ENCODE measurements around the gene MAGEB4.
"Not testable (repeated sequence)": the region's sequence is repeated elsewhere in the genome, so short reads cannot be mapped to it uniquely, and the experiment has no call there.

Gene MAGEB4, protein sequence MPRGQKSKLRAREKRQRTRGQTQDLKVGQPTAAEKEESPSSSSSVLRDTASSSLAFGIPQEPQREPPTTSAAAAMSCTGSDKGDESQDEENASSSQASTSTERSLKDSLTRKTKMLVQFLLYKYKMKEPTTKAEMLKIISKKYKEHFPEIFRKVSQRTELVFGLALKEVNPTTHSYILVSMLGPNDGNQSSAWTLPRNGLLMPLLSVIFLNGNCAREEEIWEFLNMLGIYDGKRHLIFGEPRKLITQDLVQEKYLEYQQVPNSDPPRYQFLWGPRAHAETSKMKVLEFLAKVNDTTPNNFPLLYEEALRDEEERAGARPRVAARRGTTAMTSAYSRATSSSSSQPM

DNA sequence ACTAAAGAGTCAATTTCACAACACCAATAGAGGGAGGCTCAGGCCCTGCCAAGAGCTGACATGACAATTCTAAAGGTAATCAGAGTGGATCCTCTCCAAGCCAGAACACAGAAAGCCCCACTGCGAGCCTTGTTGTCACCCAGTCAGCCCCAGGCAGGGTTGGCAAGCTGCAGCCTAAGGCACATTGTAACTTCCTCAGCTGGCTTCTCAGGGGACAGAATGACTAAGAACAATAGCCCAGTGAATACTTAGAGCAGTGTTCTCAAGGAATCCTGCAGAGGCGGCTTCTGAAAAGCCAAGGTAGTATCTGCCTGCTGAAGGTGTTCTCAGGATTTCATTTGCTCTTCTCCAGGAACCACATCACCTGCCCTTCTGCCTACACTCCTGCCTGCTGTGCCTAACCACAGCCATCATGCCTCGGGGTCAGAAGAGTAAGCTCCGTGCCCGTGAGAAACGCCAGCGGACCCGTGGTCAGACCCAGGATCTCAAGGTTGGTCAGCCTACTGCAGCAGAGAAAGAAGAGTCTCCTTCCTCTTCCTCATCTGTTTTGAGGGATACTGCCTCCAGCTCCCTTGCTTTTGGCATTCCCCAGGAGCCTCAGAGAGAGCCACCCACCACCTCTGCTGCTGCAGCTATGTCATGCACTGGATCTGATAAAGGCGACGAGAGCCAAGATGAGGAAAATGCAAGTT lies at the start of gene MAGEB4:
Gene MAGEB4, plus strand, starts transcription at position 277 of the 692 bp plus-strand sequence. Its CDS starts 136 bp downstream, at position 413.
- DNase-seq (ENCODE audit: low read depth), result no peak

DNA sequence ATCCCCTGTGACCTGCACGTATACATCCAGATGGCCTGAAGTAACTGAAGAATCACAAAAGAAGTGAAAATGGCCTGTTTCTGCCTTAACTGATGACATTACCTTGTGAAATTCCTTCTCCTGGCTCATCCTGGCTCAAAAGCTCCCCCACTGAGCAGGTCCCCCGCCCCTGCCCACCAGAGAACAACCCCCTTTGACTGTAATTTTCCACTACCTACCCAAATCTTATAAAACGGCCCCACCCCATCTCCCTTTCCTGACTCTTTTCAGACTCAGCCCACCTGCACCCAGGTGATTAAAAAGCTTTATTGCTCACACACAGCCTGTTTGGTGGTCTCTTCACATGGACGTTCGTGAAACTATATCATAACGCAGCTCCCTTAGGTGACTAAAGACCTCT lies 47.9 kb upstream of the MAGEB4 start:
- DNase-seq (ENCODE audit: low read depth), result not testable (repeated sequence)

DNA sequence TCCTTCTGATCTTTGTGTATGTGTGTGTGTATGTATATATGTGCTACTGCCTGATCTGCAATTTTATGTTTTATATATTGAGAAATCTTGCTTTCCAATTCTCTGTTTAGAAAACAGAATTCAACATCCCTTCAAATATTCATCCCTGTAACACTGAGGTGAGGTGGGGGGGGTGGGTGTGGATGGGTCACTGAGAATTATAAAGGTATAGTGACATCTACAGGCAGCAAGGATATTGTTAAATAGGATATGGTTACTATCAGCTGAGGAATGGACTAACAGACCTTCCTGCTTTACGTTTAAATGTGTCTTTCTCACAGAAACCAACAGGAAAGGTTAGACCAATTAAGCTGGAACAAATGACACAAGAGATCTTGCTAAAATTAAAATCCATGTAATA lies 45.5 kb upstream of the MAGEB4 start:
- no peak for DNase-seq (ENCODE audit: low read depth)

DNA sequence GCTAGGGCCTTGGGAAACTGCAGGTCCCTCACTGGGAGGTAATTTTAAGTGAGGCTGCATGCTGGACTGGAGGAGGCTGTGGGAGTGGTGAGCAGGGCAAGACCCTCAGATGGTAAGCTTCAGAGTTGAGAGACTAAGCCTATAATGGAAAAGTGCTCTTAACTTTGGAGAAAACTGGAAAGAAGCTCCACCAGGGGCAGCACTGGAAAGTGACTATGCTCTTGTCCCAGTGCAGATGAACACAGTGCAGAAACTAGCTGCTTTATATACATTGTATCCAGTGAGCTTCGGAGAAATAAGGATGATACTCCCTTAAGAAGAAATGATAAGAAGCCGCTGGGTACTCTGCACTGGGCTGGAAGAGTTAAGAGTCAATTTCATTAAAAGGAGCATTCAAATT lies 29.6 kb upstream of the MAGEB4 start:
- DNase-seq (ENCODE audit: low read depth), result no peak

DNA sequence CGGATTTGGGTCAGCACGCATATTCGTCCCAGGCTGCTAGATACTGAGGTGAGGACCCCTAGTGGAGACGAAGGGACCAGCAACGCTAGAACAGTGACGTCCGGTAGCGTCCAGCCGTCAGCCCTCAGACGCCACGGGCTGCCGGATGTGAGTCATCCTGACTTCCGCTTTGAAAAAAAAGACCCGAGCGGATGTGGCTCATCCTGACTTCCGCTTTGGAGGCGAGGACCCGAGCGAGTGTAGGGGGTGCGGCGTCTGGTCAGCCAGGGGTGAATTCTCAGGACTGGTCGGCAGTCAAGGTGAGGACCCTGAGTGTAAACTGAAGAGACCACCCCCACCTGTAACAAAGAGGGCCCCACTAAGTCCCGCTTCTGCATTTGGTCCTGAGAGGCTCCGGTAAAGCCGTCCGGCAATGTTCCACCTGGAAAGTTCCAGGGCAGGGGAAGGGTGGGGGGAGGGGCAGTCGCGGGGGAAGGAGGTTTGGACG lies 26.4 kb upstream of the MAGEB4 start, which contains the start of gene MAGEB2:
Gene MAGEB2, plus strand, starts transcription at position 207 of the 487 bp plus-strand sequence. CDS start 3,018 bp downstream, outside the sequence.
- no peak for DNase-seq (ENCODE audit: low read depth)

DNA sequence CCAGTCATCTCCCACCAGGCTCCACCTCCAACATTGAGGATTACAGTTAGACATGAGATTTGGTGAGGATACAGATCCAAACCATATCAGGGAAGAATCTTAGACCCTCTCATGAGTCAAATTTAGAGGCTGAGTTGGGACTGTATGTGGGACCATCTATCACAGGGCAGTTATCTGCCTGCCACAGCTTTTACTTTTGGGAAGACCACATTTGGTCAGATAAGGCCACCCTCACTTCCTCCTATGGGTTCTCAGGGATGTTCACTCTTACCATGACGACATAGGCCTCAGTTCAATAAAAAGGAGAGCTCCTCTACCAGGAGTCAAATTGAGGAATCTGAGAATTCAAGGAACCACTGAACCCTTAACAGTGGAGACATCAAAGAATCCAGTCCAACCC lies 24.3 kb upstream of the MAGEB4 start:
- no peak for DNase-seq (ENCODE audit: low read depth)

DNA sequence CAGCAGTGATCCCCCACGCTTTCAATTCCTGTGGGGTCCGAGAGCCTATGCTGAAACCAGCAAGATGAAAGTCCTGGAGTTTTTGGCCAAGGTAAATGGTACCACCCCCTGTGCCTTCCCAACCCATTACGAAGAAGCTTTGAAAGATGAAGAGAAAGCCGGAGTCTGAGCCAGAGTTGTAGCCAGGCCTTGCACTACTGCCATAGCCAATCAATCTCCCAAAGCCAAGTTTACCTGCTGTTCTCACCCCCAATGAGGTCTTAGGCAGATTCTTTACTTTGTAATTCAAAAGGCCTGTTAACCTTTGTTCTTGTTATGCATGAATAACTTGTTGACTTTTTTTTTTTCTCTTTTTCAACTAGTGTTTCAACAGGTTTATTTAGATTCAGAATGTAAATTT lies 22.4 kb upstream of the MAGEB4 start:
- DNase-seq (ENCODE audit: low read depth), result no peak

DNA sequence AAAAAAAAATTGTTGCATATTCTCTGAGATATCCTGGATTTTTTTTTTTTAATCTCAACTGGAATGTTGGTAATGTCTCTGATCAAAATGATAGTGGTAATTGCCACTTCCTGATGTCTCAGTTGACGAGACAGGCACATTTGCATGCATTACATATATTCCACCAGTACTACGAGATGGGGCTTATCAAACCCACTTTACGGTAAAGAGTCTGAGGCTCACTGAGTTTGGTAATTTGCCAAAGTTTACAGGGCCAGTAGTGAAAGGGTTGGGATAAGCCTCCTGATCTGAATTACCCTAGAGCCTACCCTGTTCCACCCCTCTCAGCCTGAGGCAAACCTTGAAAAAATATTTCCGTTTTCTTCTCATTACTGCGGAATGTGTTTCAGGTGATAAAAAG lies 21.1 kb upstream of the MAGEB4 start:
- DNase-seq (ENCODE audit: low read depth), result no peak

DNA sequence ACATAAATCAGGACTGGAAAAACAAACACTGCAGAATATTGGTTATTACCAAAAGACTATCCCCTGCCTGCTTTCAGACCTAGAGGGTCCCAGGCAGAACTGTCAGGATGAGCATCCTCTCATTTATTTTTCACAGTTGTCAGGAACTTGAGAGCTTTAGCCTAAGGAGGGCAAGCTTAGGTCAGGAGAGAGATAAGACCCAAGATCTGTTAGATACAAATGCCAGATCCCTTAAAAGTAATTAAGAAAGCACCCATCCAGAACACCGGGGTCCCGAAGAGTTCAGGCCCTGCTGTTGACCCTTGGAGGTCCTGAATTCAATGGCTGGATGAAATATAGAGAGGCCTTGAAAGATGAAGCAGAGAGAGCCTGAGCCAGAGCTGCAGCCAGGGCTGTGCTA lies 17.3 kb upstream of the MAGEB4 start:
- DNase-seq (ENCODE audit: low read depth), result no peak

DNA sequence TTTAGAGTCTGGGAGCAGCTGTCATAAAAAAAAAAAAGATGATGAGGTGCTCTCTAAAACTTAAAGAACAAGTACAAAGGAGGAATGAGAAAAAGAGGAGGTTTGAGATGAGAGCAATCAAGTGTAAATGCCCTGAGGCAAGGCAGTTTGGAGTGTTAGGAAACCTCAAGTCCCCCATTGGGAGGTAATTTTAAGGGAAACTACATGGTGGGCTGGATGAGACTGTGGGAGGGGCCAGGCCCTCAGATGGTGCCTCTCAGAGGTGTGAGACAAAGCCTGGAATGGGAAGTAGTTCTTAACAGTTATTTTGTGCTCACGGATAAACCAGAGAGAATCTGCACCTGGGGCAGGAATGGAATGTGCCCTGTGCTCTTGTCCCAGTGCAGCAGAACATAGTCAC lies 13.3 kb upstream of the MAGEB4 start:
- DNase-seq (ENCODE audit: low read depth), result no peak

DNA sequence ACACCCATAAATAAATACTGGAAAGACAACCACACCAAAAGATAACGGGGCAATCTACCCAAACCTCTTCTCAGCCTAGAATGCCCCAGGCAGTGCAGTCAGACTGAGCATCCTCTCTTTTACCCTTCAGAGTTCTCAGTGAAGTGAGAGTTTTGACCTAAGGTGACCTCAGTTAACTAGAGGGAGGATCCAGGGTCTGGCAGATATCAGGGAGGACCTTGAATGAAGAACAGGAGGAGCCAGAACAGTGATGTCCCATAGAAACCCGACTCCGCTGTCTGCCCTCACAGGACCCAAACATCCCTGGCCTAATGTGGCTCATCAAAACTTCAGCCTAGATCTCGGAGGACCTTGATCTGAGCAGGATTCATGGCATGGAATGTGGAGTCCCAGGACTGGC lies 11.4 kb upstream of the MAGEB4 start, which contains the start of gene MAGEB3:
Gene MAGEB3, plus strand, starts transcription at position 263 of the 400 bp plus-strand sequence. CDS start 5,268 bp downstream, outside the sequence.
- no peak for DNase-seq (ENCODE audit: low read depth)

DNA sequence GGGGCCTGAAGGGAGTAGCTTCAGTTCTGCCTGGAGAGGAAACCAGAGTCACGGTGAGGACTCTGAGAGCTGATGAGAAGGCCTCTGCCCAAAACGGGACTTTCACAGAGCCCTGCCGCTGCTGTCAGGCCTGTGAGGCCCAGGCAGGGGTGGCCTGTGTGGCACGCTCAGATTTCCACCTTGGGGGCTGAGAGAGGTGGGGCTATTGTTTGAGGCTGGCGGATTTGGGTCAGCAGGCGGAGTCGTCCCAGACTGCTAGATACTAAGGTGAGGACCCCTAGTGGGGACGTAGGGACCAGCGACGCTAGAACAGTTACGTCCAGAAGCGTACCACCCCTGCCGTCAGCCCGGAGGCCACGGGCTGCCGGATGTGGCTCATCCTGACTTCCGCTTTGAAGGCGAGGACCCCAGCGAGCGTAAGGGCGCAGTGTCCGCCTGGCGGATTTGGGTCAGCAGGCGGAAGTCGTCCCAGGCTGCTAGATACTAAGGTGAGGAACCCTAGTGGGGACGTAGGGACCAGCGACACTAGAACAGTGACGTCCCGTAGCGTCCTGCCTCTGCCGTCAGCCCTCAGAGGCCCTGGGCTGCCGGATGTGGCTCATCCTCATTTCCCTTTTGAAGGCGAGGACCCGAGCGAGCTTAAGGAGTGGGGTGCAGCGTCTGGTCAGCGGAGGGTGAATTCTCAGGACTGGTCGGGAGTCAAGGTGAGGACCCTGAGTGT lies 5.1 kb downstream of the MAGEB4 start, which contains the start of gene MAGEB1:
Gene MAGEB1, plus strand, starts transcription at position 378 of the 721 bp plus-strand sequence. CDS start 3,348 bp downstream, outside the sequence.
- DNase-seq (ENCODE audit: low read depth), result no peak

DNA sequence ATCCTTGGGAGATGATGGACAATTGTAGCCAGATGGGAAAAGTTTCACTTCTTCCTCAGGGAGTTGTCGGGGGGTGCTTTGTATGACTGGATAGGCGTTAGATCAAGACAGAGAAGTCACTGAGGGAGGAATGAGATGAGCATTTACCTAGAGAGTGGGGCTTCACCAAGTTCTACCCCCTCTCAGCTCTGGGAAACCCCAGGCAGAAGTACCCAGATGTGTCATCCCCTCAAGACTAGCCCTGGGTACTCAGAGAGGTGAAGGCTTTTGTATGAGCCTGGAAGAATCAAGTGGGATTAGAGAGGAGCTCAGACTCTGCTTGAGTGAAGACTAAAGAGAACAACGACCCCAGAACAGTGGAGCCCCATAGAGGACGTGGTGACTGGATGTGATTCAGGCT lies 7.1 kb downstream of the MAGEB4 start:
- DNase-seq (ENCODE audit: low read depth), result no peak

DNA sequence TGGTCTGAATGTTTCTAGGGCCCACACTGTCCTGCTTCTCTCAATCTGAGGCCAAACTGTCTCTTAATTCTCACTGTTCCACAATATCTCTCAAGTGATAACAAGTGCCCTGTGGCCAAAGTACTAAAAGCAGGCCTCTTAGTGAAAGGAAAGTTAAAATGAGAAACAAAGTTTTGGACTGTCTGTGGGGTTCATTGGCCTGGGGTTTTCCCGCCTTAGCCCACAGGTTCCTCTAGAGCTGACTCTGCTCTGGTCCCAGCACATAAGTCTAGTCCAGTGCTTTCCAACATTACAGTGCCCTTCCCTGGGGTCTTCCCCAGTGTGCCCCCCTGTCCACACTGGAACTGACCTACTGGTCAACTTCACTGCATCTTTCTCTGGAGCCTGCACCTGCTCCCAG lies 11.5 kb downstream of the MAGEB4 start:
- DNase-seq (ENCODE audit: low read depth), result no peak

DNA sequence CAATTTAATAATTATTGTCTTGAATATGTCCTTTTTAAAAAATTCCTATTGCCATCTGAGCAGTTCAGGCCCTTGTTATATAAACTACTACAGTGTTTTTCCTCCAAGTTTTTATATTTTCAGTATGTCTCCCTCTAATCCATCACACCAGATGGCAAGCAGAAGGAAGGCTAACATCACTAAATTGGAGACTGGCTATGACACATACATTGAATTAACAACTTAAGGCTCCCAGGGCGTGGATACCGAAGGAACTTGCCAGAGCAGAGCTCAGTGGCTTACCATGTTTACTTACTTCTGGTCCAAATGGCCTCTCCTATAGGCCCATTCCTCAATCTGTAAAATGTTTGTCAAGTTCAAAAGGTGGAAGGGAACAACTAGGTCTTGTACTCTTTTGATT lies 18.1 kb downstream of the MAGEB4 start:
- no peak for DNase-seq (ENCODE audit: low read depth)

DNA sequence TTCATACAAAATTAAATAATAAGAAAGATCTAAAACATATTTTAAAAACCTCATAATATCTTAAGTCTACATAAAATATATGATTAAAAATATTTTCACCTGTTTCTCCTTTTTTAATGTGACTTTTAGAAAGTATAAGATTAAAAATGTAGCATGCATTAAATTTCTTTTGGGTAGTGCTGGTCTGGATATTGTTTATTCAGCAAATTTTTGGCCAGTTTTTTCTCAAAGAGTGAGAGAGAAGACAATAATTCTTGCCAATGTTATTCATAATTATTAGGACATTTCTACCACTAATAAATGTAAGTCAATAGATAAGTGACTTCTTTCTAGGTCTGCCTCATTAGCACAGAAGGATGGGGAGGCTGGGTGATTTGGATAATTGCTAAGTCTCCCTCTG lies 19.2 kb downstream of the MAGEB4 start:
- no peak for DNase-seq (ENCODE audit: low read depth)

DNA sequence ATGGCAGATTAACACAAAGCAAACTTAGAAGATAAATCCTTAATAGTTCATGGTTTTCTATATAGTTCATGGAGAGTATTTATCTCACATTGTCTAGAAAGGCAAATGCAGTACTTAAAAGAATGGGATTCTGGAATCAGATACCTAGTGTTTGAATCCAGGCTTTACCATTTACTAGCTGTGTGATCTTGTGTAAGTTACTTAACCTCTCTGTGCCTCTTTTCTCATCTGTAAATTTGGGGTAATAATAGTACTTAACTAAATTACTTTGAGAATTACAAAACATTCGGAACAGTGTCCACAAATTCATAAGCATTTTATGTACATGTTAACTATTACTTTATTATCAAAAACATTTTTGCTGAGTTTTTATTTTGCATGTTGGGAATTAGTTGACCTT lies 21.0 kb downstream of the MAGEB4 start:
- no peak for DNase-seq (ENCODE audit: low read depth)

DNA sequence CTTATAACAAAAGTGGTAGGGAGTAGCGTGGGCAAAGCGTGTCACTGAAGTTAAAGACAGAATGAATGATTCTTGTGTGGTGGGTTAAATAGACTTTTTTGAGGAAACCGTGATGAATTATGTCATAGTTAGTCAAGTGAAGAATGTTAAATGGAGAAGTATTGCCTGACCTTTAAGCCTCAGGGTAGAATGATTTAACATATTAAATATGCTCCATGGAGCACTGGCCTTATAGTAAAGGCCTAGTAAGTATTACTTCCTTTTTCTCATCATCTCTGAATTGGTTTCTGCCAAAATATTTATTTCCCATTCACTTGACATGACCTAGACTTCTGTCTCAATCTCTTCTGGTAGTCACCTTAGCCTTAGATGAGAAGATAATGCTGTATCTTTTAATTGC lies 28.8 kb downstream of the MAGEB4 start:
- DNase-seq (ENCODE audit: low read depth), result no peak

DNA sequence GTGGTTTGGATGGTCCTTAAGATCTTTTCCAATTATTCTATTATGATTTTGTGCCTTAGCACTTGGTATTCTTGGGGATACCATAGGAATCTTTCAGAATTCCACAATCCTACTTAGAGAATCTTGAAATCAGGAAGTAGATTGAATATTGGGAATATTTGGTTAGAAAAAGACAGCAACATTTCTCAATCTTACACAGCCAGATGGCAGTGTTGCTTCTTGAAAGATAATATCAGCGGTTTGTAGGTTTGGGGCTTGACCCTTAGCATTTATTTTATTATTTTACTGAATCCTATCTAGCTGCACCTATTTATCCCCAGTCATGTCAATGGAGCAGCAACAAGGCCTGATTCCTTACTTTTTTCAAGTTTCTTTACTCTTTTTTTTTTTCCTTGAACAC lies 33.7 kb downstream of the MAGEB4 start:
- DNase-seq (ENCODE audit: low read depth), result no peak

DNA sequence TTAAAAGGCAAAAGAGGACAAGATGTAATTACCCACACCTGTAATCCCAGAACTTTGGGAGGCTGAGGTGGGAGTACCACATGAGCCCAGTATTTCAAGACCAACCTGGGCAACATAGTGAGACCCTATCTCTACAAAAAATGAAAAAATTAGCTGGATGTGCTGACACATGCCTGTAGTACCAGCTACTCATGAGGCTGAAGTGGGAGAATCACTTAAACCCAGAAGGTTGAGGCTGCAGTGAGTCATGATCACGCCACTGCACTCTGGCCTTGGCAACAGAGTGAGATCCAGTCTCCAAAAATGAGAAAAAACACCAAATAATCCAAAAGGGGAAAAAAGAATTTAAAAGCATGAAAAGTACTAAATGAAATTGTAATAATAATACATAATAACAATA lies 36.6 kb downstream of the MAGEB4 start:
- DNase-seq (ENCODE audit: low read depth), result no peak

DNA sequence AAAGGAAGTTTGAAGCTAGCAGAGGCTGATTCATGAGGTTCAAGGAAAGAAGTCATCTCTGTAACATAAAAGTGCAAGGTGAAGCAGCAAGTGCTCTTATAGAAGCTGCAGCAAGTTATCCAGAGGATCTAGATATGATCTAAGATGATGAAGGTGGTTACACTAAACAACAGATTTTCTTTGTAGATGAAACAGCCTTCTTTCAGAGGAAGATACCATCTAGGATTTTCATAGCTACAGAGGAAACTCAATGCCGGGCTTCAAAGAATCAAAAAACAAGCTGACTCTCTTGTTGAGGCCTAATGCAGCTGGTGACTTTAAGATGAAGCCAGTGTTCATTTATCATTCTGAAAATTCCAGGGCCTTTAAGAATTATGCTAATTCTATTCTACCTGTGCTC lies 38.6 kb downstream of the MAGEB4 start:
- no peak for DNase-seq (ENCODE audit: low read depth)

DNA sequence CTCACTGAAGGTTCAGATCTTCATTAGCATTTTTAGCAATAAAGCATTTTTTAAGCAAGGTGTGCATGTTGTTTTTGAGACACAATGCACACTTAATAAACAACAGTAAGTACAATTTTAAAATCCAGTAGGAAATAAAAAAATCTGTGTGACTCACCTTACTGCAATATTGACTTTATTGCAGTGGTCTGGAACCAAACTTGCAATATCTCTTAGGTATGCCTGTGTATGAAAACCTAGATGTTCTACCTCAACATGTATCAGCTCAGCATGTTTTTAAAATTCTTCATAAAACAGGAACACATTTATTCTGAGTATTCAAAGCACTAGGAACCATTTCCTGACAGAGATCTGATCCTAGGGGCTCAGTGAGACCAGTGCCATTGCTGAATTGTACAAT lies 40.7 kb downstream of the MAGEB4 start:
- DNase-seq (ENCODE audit: low read depth), result no peak
